Keratinocyte (primary cell): ENCODE measurements around the gene SNAI3. TPM values are rescaled to one million over a fixed set of nuclear protein-coding genes. Genes with fewer than 3 reads are reported as not detected.

Experiments used
- DNase-seq: peaks from one replicate; pipeline ENCODE4 v3.0.0-alpha.2; 2011; ENCODE audit warnings: low read depth, missing footprints, low spot score
- FAIRE-seq: peaks from 2 replicates; lab custom pipeline; 2011; peaks lifted over from hg19 to GRCh38; lab: Jason Lieb, UNC
- H2AFZ ChIP-seq: 2 replicates; pipeline ENCODE4 v1.6.0; 2012; ENCODE audit warnings: low read length, control low read depth, inconsistent platforms; ENCODE audit not compliant: control insufficient read depth
- H3K27ac ChIP-seq: 2 replicates; pipeline ENCODE4 v1.5.1; 2011; ENCODE audit warnings: low read length; ENCODE audit not compliant: control insufficient read depth, insufficient read depth
- H3K27me3 ChIP-seq: 3 replicates; pipeline ENCODE4 v1.6.0; 2011; ENCODE audit warnings: low read length; ENCODE audit not compliant: control insufficient read depth, insufficient read depth; ENCODE audit errors: extremely low read depth
- H3K36me3 ChIP-seq, 2 experiments: 2 replicates in 1 of 2; 3 replicates in 1 of 2; pipeline ENCODE4 v1.5.1; 2011; ENCODE audit warnings: low read length in 2 of 2, mild to moderate bottlenecking in 1 of 2; ENCODE audit not compliant: control insufficient read depth in 2 of 2, insufficient read depth in 2 of 2; ENCODE audit errors: extremely low read depth in 1 of 2
- H3K4me1 ChIP-seq: 3 replicates; pipeline ENCODE4 v1.5.1; 2011; ENCODE audit warnings: low read length; ENCODE audit not compliant: control insufficient read depth, insufficient read depth; ENCODE audit errors: extremely low read depth
- H3K4me2 ChIP-seq: 3 replicates; pipeline ENCODE4 v1.6.0; 2011; ENCODE audit warnings: low read depth, low read length; ENCODE audit not compliant: control insufficient read depth, insufficient read depth; ENCODE audit errors: extremely low read depth
- H3K4me3 ChIP-seq, 3 experiments: fragments of 200-600 bp in 1 of 3; sonication (generic) in 1 of 3; 2 replicates in 2 of 3; 3 replicates in 1 of 3; pipeline ENCODE4 v1.5.1; 2011 to 2016; ENCODE audit warnings: low read length in 3 of 3, mild to moderate bottlenecking in 3 of 3, control low read depth in 2 of 3, inconsistent platforms in 1 of 3, low read depth in 1 of 3, mixed read lengths in 1 of 3, mixed run types in 1 of 3, moderate library complexity in 1 of 3; ENCODE audit not compliant: control insufficient read depth in 2 of 3, insufficient read depth in 2 of 3; ENCODE audit errors: extremely low read depth in 1 of 3
- H3K79me2 ChIP-seq: 2 replicates; pipeline ENCODE4 v1.6.0; 2012; ENCODE audit warnings: low read length; ENCODE audit not compliant: control insufficient read depth, insufficient read depth
- H3K9ac ChIP-seq: 3 replicates; pipeline ENCODE4 v1.6.0; 2011; ENCODE audit warnings: low read length; ENCODE audit not compliant: control insufficient read depth, insufficient read depth; ENCODE audit errors: extremely low read depth
- H3K9me1 ChIP-seq: 3 replicates; pipeline ENCODE4 v1.6.0; 2011; ENCODE audit warnings: low read length; ENCODE audit not compliant: control insufficient read depth, insufficient read depth; ENCODE audit errors: extremely low read depth
- H3K9me3 ChIP-seq: 2 replicates; pipeline ENCODE4 v1.5.1; 2012; ENCODE audit warnings: low read depth, low read length; ENCODE audit not compliant: control insufficient read depth
- H4K20me1 ChIP-seq: 3 replicates; pipeline ENCODE4 v1.6.0; 2011; ENCODE audit warnings: low read length; ENCODE audit not compliant: control insufficient read depth, insufficient read depth; ENCODE audit errors: extremely low read depth
- CTCF ChIP-seq, 3 experiments: IDR thresholded peaks in 1 of 3; conservative IDR thresholded peaks in 1 of 3; optimal IDR thresholded peaks in 1 of 3; 2 replicates in 2 of 3; 3 replicates in 1 of 3; pipeline versions ENCODE3 to v1.5.1; 2011; ENCODE audit warnings: low read length in 3 of 3, mild to moderate bottlenecking in 3 of 3, moderate library complexity in 2 of 3, control low read depth in 1 of 3, inconsistent platforms in 1 of 3; ENCODE audit not compliant: insufficient read depth in 2 of 3; ENCODE audit errors: extremely low read depth in 1 of 3
- EZH2 ChIP-seq: IDR thresholded peaks from one replicate; pipeline ENCODE4 v1.6.1; 2012; ENCODE audit warnings: inconsistent platforms, mild to moderate bottlenecking, low read length, moderate library complexity
- dilution Hi-C: fragments of 300-500 bp; cut with MboI; formaldehyde crosslinking; loops from one replicate; pipeline ENCODE4 v1.7.0; 2020; ENCODE audit warnings: low sequenced_read_pairs; ENCODE audit not compliant: extremely low pct_ligation_motif_present
- polyA plus RNA-seq, 5 experiments: library from polyadenylated mRNA; depleted of rRNA in 3 of 5; stranded (reverse) in 3 of 5; stranded (forward) in 1 of 5; unstranded in 1 of 5; fragments of >200 nt; gene quantifications; 1 replicate in 1 of 5; 2 replicates in 3 of 5; 3 replicates in 1 of 5; pipeline versions ENCODE4 v1.2.1 to v1.2.3, GENCODE V29; 2011 to 2012; ENCODE audit warnings: missing spikeins in 2 of 5, low read depth in 1 of 5, low replicate concordance in 1 of 5

The SNAI3 gene
- polyA plus RNA-seq, 1 donor (not counting 4 experiments of a cell fraction or from before 2014, with no cell fraction given): not detected

GRCh38 chr16:88647178-88648070, 38.9 kb downstream of the SNAI3 start:
- DNase-seq (no peak), FAIRE-seq (no peak)
- peaks cover 6% of the 10 kb centered on the region for H3K4me1 ChIP-seq
- no peak overlapping the region for H2AFZ ChIP-seq
- H3K36me3 ChIP-seq: peaks cover 5% of the 10 kb centered on the region in 2 experiments
- peaks cover 6% of the 10 kb centered on the region for H3K27me3 ChIP-seq
- peaks cover 2% of the 10 kb centered on the region for H3K9me1 ChIP-seq
- H3K9me3 ChIP-seq: no peaks in the 10 kb centered on the region
- H3K4me3 ChIP-seq: no peak overlapping the region
- H4K20me1 ChIP-seq: peaks cover 10% of the 10 kb centered on the region
- no peak overlapping the region for H3K27ac ChIP-seq
- dilution Hi-C loops: no loop called here
- no peak overlapping the region for H3K4me2 ChIP-seq
- TF ChIP-seq EZH2 (no peak), CTCF (optimal IDR thresholded peaks at IDR 0.05 in 1 of 3, IDR thresholded peaks at IDR 0.05 in 1 of 3, conservative IDR thresholded peaks at IDR 0.05 in 1 of 3; ENCODE audit: extremely low read depth in 1 of 3, insufficient read depth in 2 of 3, low read length in 3 of 3) (no peak)
- H3K79me2 ChIP-seq: no peaks in the 10 kb centered on the region
- no peak overlapping the region for H3K9ac ChIP-seq

GRCh38 chr16:88646345-88647034, 39.8 kb downstream of the SNAI3 start:
- H3K79me2 ChIP-seq: no peaks in the 10 kb centered on the region
- H4K20me1 ChIP-seq: peaks cover 10% of the 10 kb centered on the region
- dilution Hi-C loops: no loop called here
- peaks cover 12% of the 10 kb centered on the region for H3K27me3 ChIP-seq
- H3K9ac ChIP-seq: no peak overlapping the region
- no peak for FAIRE-seq
- H3K9me1 ChIP-seq: peaks cover 2% of the 10 kb centered on the region
- TF ChIP-seq CTCF (optimal IDR thresholded peaks at IDR 0.05 in 1 of 3, IDR thresholded peaks at IDR 0.05 in 1 of 3, conservative IDR thresholded peaks at IDR 0.05 in 1 of 3; ENCODE audit: extremely low read depth in 1 of 3, insufficient read depth in 2 of 3, low read length in 3 of 3): no peak
- no peak for TF ChIP-seq EZH2
- H3K4me3 ChIP-seq: no peak overlapping the region
- no peak overlapping the region for H3K4me2 ChIP-seq
- H3K36me3 ChIP-seq: peaks cover under 1 to 1% of the 10 kb centered on the region in 2 experiments
- no peaks in the 10 kb centered on the region for H3K9me3 ChIP-seq
- no peak for DNase-seq
- peaks cover 6% of the 10 kb centered on the region for H3K4me1 ChIP-seq
- no peak overlapping the region for H2AFZ ChIP-seq
- H3K27ac ChIP-seq: no peak overlapping the region
